GM21723 (cell line): Measurements from ENCODE around the gene NEURL2.

ENCODE experiments used
- ATAC-seq: cut with Tn5 transposase; IDR thresholded peaks from one replicate; pipeline ENCODE4 v1.9.1; 2021; ENCODE audit warnings: mild to moderate bottlenecking, moderate library complexity; ENCODE audit not compliant: unreplicated experiment

Gene NEURL2

DNA sequence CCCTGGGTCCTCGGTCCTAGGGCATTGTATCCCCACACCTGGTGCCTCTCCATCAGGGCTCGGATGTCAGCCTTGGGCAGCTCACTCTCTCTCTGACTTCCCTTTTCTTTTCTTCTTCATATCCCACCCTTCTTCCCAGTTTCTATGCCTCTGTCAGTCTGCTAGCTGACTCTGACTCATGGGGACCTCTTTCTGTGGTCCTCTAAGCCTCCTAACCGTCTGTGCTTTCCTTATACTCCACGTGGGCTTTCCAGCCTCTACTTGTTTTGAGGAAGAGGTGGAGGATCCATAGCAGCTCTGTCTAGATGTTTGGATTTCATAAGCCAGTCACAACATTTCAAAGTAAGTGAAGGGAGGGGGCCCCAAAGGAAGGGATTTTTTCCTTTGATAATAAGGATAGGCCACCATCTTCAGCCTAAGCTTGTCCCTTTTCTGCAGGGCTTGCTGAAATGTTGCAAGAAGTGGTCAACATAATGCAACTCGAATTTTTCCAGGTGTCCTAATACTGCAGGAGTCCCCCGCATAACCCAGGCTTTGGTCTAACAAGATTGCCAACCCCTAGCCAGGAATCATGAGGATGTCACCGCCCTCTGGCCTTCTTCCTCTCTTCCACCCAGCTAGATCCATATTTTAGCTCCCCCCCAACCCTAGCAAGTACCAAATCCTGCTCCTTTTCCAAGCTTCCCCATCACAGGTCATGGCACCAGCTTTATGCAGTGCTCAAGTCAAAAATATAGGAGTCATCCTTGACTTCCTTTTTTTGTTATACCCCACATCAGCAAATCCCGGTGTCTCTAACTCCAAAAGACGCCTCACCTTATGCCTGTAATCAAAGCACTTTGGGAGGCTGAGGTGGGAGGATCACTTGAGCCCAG, 29.7 kb upstream of the NEURL2 start:
- ATAC-seq, result no peak

DNA sequence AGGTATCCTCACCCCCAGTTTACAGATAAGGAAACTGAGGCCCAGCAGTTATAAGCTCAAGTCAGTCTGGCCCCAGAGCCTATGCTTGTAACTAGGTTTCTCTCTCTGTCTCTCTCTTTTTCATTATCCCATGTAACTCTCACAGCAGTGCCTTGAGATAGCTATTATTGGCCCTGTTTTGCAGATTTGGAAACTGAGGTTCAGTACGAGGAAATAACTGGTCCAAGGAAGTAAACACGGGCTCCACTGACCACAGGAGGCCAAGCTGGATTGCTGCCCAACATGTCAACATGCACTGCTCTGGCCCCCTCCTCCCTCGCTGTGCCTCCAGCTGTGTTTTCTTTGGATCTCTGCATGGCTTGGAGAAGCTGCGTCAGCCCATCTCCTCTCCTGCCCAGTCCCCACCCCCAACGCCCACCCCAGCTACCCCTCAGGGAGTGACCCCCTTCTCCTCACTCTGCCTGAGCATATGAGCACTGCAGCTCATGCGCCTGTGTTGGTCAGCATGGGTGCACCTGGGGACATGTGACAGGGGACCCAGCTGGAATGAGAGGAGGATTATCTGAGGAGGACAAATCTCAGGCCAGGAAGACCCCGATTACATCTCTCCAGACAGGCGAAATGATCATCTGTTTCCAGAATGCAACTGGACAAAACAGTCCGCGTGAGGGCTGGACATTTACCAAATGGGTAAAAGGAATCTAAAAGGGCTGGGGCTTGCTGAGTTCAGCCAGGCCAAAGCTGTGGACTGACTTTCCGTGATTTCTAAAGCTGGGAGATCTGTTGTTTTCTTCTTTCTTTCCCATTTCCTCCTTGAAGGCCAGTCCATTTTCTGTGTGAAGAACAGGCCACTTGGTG, 28.8 kb upstream of the NEURL2 start:
- ATAC-seq, result no peak

DNA sequence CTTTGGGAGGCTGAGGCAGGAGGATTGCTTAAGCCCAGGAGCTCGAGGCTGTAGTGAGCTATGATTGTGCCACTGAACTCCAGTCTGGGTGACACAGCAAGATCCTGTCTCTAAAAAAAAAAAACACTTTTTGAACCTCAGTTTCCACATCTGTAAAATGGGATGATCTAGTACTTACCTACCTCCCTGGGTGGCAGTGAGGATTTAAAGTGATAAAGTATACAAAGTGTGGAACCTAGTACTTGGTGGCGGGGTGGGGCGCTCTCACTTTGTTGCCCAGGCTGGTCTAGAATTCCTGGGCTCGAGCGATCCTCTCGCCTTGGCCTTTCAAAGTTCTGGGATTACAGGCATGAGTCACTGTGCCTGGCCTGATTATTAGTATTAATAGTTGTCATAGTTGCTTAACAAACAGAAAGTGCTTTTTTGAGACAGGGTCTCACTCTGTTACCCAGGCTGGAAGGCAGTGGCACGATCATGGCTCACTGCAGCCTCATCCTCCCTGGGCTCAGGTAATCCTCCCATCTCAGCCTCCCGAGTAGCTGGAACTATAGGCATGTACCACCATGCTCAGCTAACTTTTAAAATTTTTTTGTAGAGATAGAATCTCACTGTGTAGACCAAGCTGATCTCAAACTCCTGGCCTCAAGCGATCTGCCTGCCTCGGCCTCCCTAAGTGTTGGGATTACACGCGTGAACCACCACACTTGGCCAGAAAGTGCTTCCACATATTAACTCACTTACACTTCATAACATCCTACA, 27.9 kb upstream of the NEURL2 start:
- ATAC-seq, result no peak

DNA sequence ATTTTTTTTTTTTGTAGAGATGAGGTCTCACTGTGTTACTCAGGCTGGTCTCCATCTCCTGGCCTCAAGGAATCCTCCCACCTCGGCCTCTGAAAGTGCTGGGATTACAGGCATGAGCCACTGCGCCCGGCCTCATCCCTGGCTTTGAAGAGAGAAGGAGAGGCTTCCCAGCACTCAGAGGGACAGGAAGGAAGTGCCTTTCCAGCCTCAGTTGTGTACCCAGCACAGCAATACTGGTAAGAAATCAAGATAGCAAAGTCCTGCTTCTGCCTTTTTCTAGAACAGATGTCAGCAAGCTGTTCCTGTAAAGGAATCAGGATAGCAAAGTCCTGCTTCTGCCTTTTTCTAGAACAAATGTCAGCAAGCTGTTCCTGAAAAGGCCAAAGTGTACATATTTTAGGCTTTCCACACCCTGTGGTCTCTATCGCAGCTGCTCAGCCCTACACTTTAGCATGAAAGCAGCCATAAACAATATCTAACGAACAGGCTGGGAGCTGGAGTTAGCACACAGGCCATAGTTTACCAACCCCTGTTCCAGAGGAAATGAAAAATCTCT, 27.3 kb upstream of the NEURL2 start:
- ATAC-seq, result no peak

DNA sequence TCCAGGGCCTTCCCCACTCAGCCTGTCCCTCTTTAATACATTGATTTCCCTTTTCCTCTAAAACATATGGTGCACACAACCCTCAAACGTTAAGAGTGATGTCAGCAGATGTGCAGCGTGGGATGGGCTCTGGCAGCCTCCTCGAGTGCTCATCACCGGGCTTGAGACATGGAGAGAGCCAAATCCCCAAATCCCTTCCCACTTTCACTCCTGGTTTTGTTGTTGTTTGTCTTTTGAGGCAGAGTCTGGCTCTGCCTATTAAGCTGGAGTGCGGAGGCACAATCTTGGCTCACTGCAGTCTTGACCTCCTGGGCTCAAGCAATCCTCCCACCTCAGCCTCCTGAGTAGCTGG, 26.8 kb upstream of the NEURL2 start:
- ATAC-seq, result no peak

DNA sequence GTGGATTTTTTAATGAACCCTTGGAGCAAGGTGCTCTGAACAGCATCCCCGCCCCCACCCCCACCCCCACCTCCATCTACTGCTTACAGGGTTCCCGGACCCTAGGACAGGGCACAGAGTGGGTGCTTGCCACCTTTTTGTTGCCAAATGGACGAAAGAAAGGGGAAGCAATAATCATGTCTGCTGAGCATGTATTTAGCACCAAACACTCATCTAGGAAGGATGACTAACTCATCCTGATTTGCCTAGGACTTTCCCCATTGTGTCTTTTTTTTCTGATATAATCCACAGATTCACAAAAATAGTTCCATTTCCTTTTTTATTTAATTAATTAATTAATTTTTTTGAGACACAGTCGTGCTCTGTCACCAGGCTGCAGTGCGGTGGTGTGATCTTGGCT, 22.1 kb upstream of the NEURL2 start:
- ATAC-seq, result no peak

DNA sequence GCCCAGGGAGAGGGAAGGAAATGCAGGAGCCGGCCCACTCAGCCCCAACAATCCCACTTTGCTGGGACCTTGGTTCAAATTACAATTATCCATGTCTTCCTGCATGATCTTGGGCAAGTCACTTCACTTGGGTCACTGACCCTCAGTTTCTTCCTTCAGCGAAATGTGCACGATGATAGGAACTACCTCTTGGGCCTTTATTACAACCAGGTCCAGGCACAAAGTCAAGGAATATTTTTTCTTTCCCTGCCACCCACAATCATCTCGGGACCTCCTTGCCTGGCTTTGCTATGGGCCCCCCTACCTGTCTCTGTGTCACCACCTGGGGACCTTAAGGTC, 21.3 kb upstream of the NEURL2 start:
- ATAC-seq, result no peak

DNA sequence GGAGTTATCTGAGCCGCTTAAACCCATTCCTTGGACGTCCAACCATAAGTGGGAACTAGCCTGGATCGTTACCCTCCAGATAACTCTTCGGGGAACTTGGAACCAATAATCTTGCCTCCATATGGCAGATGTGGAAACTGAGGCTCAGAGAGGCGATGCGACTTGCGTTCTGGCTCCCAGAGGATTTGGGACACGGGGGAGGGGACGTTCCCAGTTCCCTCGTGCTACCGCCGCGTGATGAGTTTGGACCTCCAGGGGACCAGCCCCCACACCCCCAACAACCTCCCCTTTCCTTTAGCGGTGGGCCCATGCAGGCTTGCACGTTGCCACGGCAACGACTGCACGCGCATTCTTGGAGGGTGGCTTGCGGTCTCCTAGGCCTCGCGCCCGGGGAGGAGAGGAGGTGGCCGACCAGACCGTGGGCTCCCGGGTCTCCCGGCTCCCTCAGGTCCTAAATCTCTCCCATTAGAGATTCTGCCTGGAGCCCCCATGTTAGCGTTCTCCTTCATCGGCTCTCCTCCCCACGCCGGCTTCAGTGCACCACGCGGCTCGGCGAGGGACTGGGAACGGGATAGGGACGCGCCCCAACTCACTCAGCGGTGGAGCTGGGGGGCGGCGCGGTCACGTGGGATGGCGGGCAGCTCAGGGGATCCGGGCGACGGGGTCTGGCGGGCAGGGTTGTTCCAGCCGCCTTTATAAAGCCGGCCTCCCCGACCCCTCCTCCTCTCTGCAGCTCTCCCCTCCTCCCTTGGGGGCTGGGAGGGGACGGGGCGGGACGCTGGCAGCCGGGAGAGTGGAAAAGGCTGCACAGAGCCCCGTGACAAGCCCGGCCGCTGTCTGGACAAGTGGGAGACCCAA, 20.7 kb upstream of the NEURL2 start, which contains the start of gene PLTP:
TSS of gene PLTP (minus strand) at position 670 of the 858 bp plus-strand sequence. CDS start 703 bp downstream, outside the sequence.
- ATAC-seq, result no peak

DNA sequence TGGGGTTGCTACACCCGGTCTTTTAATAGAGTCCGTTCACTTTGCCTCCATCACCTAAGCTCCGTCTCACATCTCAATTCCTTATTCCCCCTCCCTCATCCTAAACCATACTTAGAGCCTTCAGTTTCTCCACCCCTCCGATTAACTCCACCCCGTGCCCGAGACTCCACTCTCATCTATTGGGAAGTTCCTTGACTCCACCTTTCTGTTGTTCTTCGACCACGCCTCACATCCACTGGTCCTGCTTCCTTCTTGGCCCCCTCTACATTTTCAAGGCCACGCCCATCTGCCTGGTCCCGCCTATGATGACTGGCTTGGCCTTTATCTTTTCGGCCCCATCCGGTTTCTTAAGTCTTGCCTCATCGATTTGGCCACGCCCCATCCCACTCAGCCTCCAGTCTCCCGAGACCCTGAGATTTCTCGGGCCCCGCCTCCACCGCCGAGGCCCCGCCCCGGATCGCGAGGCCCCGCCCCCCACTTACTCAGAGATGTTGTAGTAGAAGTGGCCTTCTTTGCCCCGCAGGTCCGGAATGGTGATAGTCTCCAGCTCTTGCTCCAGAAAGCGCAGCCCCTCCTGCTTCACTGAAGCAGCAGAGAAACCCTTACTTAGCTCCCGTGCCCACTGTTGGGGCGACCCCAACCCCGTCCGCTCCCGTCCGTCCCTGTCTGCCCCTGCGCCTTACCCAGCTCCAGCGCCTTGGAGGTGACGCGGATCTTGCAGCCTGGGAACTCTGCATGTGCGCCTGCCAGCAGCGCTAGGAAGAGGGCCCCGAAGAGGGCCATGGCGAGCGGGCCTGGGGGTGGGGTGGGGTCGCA, 19.9 kb upstream of the NEURL2 start:
- peak; percentile 90 for ATAC-seq

DNA sequence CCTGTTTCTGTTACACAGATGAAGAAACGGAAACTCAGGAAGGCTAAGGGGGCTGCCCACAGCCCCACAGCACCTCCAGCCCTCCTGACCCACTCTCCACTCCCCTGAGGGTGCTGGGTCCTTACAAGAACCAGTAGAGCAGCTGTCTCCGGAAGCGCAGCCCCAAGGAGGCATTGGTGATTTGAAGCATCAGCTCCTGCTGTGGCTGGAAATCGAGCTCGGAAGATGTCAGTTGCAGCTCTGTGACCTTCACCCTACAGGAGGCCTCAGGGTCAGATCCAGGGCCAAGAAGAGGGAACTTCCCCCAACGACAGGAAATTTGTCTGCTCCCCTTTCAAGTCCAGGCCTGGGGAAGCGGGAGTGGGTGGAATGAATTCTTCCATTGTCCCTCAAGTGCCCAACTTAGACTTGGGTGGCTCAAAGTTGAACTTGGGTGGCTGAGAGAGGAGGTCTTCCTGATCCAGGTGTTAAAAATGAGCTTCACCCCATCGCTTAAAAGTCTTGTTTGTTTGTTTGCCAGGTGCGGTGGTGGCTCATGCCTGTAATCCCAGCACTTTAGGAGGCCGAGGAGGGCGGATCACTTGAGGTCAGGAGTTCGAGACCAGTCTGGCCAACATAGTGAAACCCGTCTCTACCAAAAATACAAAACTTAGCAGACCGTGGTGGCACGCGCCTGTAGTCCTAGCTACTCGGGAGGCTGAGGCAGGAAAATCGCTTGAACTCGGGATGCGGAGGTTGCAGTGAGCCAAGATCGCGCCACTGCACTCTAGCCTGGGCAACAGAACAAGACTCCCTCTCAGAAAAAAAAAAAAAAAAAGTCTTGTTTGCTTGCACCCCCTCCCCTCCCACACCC, 19.0 kb upstream of the NEURL2 start:
- no peak for ATAC-seq

DNA sequence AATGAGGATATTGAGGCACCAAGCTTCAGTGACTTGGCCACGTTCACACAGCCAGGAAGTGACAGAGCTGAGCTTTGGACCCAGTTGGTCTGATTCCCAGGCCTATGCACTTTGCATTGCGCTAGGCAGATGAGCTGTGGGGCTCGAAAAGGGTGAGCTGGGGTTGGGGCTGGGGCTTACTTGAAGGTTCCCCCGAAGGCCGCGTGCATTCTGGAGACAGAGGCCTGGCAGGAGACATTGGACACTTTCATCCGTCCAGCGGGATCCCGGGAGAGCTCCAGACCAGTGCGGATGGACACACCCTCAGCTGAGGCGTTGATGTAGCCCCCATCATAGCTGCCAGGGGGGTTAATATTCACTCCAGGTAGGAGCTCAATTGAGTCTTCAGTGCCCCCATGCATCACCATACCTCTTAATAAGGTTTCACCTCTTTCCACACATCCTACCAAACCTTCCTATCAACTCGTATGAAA, 18.4 kb upstream of the NEURL2 start:
- no peak for ATAC-seq

DNA sequence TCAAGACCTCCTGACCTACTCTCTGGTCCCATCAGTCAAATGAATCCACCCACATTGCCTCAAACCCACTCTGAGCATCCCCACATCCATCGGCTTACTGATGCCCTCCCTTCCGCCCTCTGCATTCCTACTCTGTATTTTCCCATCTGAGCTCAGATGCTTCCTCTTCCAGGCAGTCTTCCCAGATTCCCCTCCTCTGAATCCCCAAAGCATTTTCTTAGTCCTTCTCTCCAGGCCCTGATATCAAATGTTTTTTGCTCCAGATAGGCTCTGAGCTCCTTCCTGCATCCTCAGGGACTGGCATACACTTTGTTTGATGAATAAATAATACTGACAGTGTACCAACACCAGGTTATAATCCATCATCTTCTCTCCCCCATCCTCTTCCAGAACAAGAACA, 17.1 kb upstream of the NEURL2 start:
- no peak for ATAC-seq

DNA sequence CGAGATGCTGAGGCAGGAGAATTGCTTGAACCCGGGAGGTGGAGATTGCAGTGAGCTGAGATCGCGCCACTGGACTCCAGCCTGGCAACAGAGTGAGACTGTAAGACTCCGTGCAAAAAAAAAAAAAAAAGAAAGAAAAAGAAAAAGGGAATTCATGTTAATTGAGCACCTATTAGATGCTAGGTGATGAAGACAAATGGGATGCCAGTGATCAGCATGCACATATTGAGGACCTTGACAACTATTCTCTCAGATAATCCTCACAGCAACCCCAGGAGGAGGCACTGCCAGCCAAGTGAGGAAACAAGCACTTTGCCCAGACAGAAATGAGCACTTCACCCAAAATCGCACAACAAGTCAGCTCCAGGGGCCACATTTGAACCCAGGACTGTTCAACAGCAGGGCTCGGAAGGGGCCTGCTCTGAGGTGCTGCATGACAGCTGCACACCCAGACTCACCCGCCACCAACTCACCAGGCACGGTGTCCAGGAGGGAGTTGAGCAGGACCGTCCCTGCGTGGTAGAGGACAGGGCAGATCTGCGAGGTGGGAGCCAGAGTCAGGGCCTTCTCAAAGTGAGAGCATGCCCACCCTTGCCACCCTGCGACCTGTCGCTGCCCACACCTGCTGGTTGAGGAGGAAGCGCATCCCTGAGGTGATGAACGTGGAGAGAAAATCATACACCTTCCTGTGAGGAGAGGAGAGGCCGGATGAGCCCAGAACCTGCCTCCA, 16.4 kb upstream of the NEURL2 start:
- no peak for ATAC-seq

DNA sequence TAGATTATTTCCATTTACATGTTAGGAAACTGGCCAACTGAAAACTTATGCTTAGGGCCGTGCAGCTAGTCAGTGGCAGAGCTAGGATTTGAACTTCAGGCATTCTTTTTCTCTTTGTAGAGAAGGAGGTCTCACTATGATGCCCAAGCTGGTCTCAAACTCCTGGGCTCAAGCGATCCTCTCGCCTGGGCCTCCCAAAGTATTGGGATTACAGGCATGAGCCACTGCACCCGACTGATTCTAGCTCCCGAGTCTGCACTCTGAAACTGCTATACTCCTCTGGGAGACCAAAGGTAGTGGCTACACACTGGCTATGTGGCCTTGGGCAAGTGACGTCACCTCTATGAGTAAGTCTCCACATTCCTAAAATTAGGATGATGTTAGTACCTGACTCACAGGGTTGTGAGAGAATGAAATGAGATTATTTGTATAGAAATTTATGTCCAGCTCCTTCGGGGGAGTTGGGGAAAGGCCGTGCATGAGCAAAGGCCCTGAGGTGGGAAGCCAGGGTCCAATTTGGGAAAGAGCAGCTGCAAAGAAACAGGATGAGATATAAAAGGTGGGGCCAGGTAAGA, 14.6 kb upstream of the NEURL2 start:
- no peak for ATAC-seq

DNA sequence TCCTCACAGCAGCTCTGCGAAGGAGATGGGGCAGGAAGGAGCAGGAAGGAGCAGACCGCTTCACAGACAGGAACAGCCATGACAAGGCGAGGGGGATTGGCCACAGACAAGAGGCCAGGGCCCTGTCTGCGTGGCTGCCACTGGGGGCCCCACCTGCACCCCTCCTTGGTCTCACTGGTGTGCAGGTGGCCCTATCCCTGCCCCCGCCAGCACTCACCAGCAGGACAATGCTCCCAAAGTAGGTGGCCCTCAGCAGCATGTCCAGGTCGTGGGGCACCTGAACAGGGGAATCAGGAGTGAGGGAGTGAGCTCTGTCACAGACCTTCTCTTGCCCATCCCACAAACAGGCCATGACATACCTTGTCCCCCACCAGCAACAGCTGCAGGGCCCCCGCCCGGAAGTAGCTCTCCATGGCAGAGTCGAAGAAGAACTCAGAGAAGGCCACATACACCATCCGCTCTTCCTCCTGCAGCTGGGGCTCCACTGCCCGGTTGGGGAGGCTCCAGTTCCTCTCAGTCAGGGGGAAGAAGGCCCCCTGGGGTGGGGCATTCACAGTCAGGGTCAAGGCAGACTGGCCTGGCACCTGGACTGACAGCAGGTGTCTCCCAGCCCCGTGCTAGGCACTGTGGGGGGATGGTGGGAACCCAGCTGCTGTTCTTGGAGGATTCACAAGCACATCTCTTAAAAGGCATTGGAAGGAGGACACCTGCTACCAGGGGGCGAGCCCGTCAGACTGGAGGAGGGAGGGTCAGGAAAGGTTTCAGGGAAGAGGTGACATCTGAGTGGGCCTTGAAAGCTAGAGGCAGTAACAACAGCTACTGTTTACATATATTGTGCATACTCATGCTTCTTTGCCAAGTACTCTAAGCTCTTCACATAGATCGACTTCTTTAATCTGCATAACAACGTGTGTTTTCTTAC, 13.8 kb upstream of the NEURL2 start:
- no peak for ATAC-seq

DNA sequence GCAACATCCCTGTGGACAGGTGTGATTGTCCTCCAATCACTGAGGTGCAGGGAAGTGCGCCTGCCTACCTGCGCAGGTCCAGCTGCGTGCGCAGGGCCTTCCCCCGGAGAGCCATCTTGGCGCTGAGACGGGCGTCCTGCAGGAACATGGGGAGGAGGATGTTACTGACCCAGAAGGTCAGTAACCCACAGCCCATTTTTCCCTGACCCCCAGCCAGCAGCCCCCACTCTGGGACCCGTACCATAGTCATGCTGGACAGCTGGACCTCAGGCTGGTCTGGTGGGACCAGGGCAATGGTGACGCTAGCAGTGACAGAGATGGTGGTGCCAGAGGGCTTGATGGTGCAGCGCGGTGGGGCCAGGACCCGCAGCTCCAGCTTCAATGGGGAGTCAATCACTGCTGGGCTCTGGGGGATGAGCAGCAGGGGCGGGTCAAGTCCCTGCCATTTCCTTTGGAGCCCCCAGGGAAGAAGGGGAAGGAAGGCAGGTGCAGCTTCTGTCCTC, 11.2 kb upstream of the NEURL2 start:
- ATAC-seq, result no peak
